Colonic mucosa (tissue), 4 donors: ENCODE data around the gene CNTNAP3. TPM values are rescaled to one million over a fixed set of nuclear protein-coding genes. Genes with fewer than 3 reads are reported as not detected.
"Not testable (repeated sequence)": the region's sequence is repeated elsewhere in the genome, so short reads cannot be mapped to it uniquely, and the experiment has no call there.

Experiments used
- DNase-seq: peaks from one replicate; pipeline ENCODE4 v3.0.0-alpha.2; 2020
- H3K27ac ChIP-seq: fragments of 200-600 bp; one replicate; pipeline ENCODE4 v1.8.0; 2021
- H3K27me3 ChIP-seq: fragments of 200-600 bp; one replicate; pipeline ENCODE4 v1.8.0; 2021
- H3K36me3 ChIP-seq: fragments of 200-600 bp; one replicate; pipeline ENCODE4 v1.8.0; 2021
- H3K4me1 ChIP-seq: fragments of 200-600 bp; one replicate; pipeline ENCODE4 v1.8.0; 2021; ENCODE audit warnings: mild to moderate bottlenecking
- H3K4me3 ChIP-seq: fragments of 200-600 bp; one replicate; pipeline ENCODE4 v1.8.0; 2021
- H3K9ac ChIP-seq, 2 donors: one replicate each; pipeline ENCODE4 v1.7.0; 2013; ENCODE audit warnings: control low read depth in 2 of 2, low read depth in 2 of 2, low read length in 2 of 2
- H3K9me3 ChIP-seq: fragments of 200-600 bp; one replicate; pipeline ENCODE4 v1.8.0; 2021
- intact Hi-C: fragments of 100-400 bp; cut with DNase I; formaldehyde crosslinking; loops from one replicate; pipeline ENCODE4 v1.14.1; 2022
- total RNA-seq, 2 donors: library from RNA; stranded (reverse); fragmentation: NEBNext Ultra II Directional in 1 of 2; extraction: Animal tissue kit (Norgen Biotek cat#: 25700) in 1 of 2; gene quantifications; one replicate each; pipeline ENCODE4 v1.2.1, GENCODE V29; 2021
- donor health status: healthy.
- donor health status: DM: no; HTN: no; CAD: no.
- donor health status: DM: no; HTN: no; CAD: no.

CNTNAP3 gene
- total RNA-seq, 2 donors from 2014 or later = 0.62 to 1.6 TPM

DNA sequence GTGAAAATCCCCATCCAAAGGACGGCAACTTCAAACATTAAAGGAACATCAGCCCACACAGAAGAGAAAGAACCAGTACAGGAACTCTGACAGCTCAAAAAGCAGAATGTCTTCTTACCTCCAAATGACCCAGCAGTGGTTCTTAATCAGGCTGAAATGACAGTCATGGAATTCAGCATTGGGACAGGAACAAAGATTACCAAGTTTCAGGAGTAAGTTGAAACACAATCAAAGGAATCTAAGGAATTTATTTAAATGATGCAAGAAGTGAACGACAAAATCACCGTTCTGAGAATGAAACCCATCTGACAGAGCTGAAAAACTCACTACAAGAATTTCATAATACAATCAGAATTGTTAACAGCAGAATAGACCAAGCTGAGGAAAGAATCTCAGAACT is 241.1 kb downstream of the CNTNAP3 start:
- H3K27me3 ChIP-seq, DNase-seq, H3K9ac ChIP-seq, intact Hi-C loops, H3K4me3 ChIP-seq, H3K27ac ChIP-seq, H3K4me1 ChIP-seq, H3K9me3 ChIP-seq, H3K36me3 ChIP-seq: not testable (repeated sequence)

DNA sequence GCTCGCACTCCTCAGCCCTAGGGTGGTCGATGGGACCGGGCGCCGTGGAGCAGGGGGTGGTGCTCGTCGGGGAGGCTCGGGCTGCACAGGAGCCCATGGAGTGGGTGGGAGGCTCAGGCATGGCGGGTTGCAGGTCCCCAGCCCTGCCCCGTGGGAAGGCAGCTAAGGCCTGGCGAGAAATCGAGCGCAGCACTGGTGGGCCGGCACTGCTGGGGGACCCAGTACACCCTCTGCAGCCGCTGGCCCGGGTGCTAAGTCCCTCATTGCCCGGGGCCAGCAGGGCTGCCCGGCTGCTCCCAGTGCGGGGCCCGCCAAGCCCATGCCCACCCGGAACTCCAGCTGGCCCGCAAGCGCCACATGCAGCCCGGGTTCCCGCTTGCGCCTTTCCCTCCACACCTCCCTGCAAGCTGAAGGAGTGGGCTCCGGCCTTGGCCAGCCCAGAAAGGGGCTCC is 245.6 kb downstream of the CNTNAP3 start:
- H3K9ac ChIP-seq, H3K27ac ChIP-seq, H3K4me3 ChIP-seq, H3K36me3 ChIP-seq, H3K9me3 ChIP-seq, H3K4me1 ChIP-seq, intact Hi-C loops, H3K27me3 ChIP-seq, DNase-seq: not testable (repeated sequence)

DNA sequence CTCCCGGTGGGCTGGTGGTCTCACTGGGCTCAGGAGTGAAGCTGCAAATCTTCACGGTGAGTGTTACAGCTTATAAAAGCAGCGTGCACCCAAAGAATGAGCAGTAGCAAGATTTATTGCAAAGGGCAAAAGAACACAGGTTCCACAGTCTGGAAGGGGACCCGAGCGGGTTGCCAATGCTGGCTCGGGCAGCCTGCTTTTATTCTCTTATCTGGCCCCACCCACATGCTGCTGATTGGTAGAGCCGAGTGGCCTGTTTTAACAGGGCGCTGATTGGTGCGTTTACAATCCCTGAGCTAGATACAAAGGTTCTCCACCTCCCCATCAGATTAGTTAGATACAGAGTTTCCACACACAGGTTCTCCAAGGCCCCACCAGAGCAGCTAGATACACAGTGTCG is 246.2 kb downstream of the CNTNAP3 start:
- H3K9ac ChIP-seq, intact Hi-C loops, H3K27ac ChIP-seq, H3K4me1 ChIP-seq, H3K27me3 ChIP-seq, H3K9me3 ChIP-seq, H3K4me3 ChIP-seq, H3K36me3 ChIP-seq, DNase-seq: not testable (repeated sequence)

DNA sequence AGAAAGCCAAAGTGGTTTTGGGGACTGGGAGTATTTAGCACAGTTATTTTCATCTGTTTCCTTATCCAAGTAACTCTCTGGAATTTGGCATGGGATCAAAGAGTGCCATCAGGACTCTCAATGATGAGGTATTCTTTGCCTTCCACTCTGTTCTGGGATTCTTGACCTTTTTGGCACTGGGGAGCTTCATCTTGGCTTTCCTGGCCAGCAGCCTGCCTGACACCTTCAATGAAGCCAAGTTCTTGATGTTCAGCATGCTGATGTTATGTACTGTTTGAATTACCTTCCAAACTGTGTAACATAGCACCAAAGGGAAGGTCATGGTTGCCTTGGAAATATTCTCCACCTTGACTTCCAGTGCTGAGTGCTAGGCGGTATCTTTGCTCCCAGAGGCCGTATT is 248.8 kb downstream of the CNTNAP3 start:
- intact Hi-C loops, DNase-seq, H3K36me3 ChIP-seq, H3K4me1 ChIP-seq, H3K9ac ChIP-seq, H3K27me3 ChIP-seq, H3K27ac ChIP-seq, H3K9me3 ChIP-seq, H3K4me3 ChIP-seq: not testable (repeated sequence)

DNA sequence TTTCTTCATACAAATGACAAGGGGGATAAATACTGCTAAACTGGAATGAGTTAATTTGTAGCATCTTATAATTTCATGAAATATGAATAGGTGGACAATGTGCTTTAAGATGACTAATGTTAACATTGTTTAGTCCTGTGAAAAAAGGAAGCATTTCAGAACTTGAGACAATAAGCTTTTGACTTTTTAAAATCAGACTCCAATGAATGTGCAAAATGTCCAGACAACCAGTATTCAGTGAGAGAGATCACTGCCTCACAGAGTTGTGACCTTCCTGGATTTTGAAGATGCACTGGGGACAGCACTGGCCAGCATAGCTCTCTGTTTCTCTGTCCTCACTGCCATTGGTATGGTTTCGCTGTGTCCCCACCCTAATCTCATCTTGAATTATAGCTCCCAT is 249.7 kb downstream of the CNTNAP3 start:
- DNase-seq, H3K27ac ChIP-seq, H3K4me1 ChIP-seq, H3K27me3 ChIP-seq, H3K36me3 ChIP-seq, H3K4me3 ChIP-seq, H3K9me3 ChIP-seq, H3K9ac ChIP-seq, intact Hi-C loops: not testable (repeated sequence)

DNA sequence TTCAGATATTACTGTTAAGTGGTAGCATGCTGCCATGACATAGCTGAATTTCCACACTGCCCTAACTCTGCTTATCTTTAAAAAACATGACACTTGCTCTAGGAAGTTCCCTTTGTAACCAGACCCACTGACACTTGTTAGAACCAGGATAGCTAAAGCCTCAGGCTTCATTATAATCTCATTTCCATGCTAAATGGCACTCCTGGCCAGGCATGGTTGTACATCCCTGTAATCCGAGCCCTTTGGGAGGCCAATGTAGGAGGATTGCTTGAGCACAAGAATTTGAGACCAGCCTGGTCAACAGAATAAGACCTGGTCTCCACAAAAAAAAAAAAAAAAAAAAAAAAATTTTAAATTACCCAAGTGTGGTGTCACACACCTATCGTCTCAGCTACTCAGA is 254.1 kb downstream of the CNTNAP3 start:
- H3K9ac ChIP-seq, H3K27ac ChIP-seq, H3K36me3 ChIP-seq, DNase-seq, H3K9me3 ChIP-seq, intact Hi-C loops, H3K4me1 ChIP-seq, H3K27me3 ChIP-seq, H3K4me3 ChIP-seq: not testable (repeated sequence)

DNA sequence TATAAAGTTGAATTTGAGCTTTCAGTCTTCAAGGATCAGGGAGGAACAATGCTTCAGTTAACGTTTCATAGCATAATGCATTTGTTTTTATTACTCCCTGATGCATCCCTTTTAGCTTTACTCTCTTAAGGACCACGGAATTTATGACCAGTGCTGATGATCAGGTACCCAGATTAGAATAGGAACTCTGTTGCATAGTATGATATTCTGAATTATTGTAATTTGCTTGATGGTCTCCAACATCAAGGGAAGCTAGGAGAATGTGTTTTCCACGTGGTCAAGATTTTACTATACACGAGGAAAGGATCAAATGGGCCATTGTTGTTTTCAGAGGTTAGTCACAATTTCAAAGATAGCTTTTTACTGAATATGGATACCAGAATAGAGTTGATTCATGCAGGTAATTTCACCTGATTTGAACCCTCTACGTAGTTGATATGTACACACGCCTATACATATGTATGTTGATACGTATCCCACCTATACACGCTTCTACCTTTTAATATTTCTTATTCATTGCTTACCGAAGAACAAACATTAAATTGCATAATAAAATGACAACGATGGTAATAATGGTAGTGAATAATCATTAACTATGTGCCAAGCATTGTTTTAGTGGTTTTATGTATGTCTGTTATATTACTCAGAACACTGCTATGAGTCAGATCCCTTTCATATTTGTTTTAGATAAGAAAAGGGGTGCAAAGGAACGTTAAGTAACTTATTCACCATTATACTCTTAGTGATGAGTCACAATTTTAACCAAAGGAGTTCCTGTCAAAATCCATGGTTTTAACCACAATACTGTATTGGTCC is 257.6 kb downstream of the CNTNAP3 start:
- H3K27me3 ChIP-seq, intact Hi-C loops, H3K9me3 ChIP-seq, H3K4me3 ChIP-seq, H3K36me3 ChIP-seq, DNase-seq, H3K27ac ChIP-seq, H3K9ac ChIP-seq, H3K4me1 ChIP-seq: not testable (repeated sequence)

DNA sequence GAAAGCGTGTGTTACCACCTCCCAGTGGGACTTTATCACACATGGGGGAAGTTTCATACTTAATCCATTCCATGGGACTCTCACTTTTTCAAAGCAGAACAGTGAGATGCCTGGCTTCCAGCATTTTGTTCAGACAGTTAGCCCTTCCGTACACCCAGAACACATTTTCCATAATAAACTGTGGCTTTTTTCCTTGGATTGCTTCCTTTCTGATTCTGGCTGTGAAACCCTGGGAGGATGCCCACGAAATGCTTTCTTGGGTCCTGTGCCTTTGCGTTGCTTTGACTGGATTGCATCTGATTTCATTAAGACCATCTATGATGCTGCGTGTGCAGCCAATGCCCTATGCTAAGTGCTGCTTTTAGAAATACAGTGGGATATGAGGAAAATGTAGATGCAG is 259.1 kb downstream of the CNTNAP3 start:
- H3K9me3 ChIP-seq, intact Hi-C loops, H3K27me3 ChIP-seq, H3K4me3 ChIP-seq, H3K36me3 ChIP-seq, H3K9ac ChIP-seq, H3K4me1 ChIP-seq, H3K27ac ChIP-seq, DNase-seq: not testable (repeated sequence)

DNA sequence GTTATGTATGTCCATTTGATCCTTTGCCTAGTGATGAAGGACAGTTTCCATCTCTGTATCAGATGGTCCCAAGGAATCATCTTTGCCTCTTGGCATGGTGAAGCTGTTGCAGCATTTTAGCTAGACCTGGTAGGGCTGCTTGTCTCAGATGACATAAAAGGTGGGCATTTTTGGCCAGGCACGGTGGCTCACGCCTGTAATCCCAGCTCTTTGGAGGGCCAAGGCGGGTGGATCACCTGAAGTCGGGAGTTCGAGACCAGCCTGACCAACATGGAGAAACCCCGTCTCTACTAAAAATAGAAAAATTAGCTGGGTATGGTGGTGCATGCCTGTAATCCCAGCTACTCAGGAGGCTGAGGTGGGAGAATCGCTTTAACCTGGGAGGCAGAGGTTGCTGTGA is 259.8 kb downstream of the CNTNAP3 start:
- H3K4me3 ChIP-seq, intact Hi-C loops, H3K9ac ChIP-seq, H3K4me1 ChIP-seq, H3K27ac ChIP-seq, H3K27me3 ChIP-seq, DNase-seq, H3K36me3 ChIP-seq, H3K9me3 ChIP-seq: not testable (repeated sequence)

DNA sequence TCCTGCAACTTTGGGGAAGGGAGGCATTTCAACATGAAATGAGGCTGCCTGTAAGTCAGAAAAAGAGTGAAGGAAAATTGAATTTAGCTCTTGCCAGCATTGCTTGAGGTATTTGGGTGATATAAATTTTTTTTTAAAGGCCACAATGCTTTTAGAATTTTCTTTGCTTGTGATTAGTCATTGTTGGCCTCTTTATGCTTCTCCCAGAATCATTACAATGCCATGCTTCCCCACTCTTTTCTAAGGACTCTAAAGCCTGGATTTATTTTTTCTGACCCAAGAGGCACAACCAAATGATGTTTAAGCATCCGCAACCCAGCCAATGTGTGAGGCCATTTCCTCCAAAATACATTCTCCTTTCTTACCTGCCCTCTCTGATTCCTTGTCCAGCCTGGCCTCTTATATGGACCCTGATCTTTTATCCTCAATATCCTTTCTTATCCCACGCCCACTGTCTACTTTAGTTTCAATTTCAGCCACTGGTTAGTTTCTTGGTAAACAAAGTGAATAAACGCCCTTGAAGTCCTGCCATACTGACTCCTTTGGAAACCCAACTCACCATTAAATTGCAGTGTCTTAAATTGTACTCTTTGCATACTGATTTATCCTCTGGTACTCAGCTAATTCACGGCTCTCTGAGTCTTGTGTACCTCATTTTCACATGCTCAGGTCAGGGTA is 261.9 kb downstream of the CNTNAP3 start:
- H3K9ac ChIP-seq, DNase-seq, intact Hi-C loops, H3K4me3 ChIP-seq, H3K9me3 ChIP-seq, H3K27me3 ChIP-seq, H3K36me3 ChIP-seq, H3K27ac ChIP-seq, H3K4me1 ChIP-seq: not testable (repeated sequence)

Other genes starting within 250 kb of the CNTNAP3 start
- gene SPATA31A1, start 67.5 kb upstream of the CNTNAP3 start, total RNA-seq = not detected